Liver (tissue), 9 donors: ENCODE measurements around the gene DMRTC2. TPM values are rescaled to one million over a fixed set of nuclear protein-coding genes. Genes with fewer than 3 reads are reported as not detected.

ENCODE experiments used
- DNase-seq: peaks from one replicate; pipeline ENCODE4 v3.0.0-alpha.2; 2017; ENCODE audit warnings: low spot score
- H3K27ac ChIP-seq, 2 donors: one replicate each; pipeline ENCODE4 v1.7.0; 2013; ENCODE audit warnings: inconsistent platforms in 2 of 2, low read length in 2 of 2, control low read depth in 1 of 2, low read depth in 1 of 2, mild to moderate bottlenecking in 1 of 2
- H3K27me3 ChIP-seq, 4 donors: one replicate each; pipeline versions ENCODE4 v1.6.1 to v1.7.0; 2013; ENCODE audit warnings: low read length in 3 of 4, inconsistent platforms in 1 of 4, mild to moderate bottlenecking in 1 of 4, moderate library complexity in 1 of 4; ENCODE audit not compliant: control insufficient read depth in 4 of 4, insufficient read depth in 4 of 4
- H3K36me3 ChIP-seq, 4 donors: one replicate each; pipeline versions ENCODE4 v1.6.1 to v1.7.0; 2013; ENCODE audit warnings: low read length in 3 of 4, mild to moderate bottlenecking in 3 of 4, low read depth in 1 of 4, moderate library complexity in 1 of 4; ENCODE audit not compliant: control insufficient read depth in 4 of 4, insufficient read depth in 3 of 4
- H3K4me1 ChIP-seq, 4 donors: one replicate each; pipeline versions ENCODE4 v1.6.1 to v1.7.0; 2013; ENCODE audit warnings: low read length in 3 of 4, mild to moderate bottlenecking in 3 of 4, moderate library complexity in 1 of 4; ENCODE audit not compliant: control insufficient read depth in 4 of 4, insufficient read depth in 4 of 4
- H3K4me3 ChIP-seq, 3 donors: one replicate each; pipeline versions ENCODE4 v1.6.1 to v1.7.0; 2013; ENCODE audit warnings: low read length in 3 of 3, control low read depth in 1 of 3, low read depth in 1 of 3, mild to moderate bottlenecking in 1 of 3
- H3K9ac ChIP-seq, 2 donors: one replicate each; pipeline ENCODE4 v1.7.0; 2013; ENCODE audit warnings: low read length in 2 of 2, mild to moderate bottlenecking in 2 of 2, moderate library complexity in 2 of 2, control low read depth in 1 of 2, low read depth in 1 of 2
- H3K9me3 ChIP-seq, 4 donors: one replicate each; pipeline versions ENCODE4 v1.6.1 to v1.7.0; 2013; ENCODE audit warnings: low read length in 3 of 4; ENCODE audit not compliant: control insufficient read depth in 4 of 4
- ATF3 ChIP-seq: IDR thresholded peaks from 2 replicates; pipeline ENCODE4 v1.6.1; 2016; ENCODE audit warnings: antibody characterized with exemption
- EGR1 ChIP-seq, 2 donors: IDR thresholded peaks; 2 replicates each; pipeline ENCODE4 v1.6.1; 2016 to 2018; ENCODE audit warnings: antibody characterized with exemption in 2 of 2, low read depth in 2 of 2
- FOXA1 ChIP-seq: IDR thresholded peaks from 2 replicates; pipeline ENCODE4 v1.6.1; 2016; ENCODE audit warnings: antibody characterized with exemption
- FOXA2 ChIP-seq: IDR thresholded peaks from 2 replicates; pipeline ENCODE4 v1.6.1; 2016; ENCODE audit warnings: antibody characterized with exemption
- HNF4A ChIP-seq, 2 donors: conservative IDR thresholded peaks; 2 replicates each; pipeline ENCODE4 v1.6.1; 2016; ENCODE audit warnings: antibody characterized with exemption in 2 of 2, mild to moderate bottlenecking in 2 of 2
- HNF4G ChIP-seq: IDR thresholded peaks from 2 replicates; pipeline ENCODE4 v1.6.1; 2016; ENCODE audit warnings: antibody characterized with exemption
- JUND ChIP-seq, 2 donors: IDR thresholded peaks; 2 replicates each; pipeline ENCODE4 v1.6.1; 2016; ENCODE audit warnings: antibody characterized with exemption in 2 of 2
- NR2F2 ChIP-seq: IDR thresholded peaks from 2 replicates; pipeline ENCODE4 v1.6.1; 2016; ENCODE audit warnings: antibody characterized with exemption
- RAD21 ChIP-seq, 2 donors: IDR thresholded peaks; 2 replicates each; pipeline ENCODE4 v1.6.1; 2016; ENCODE audit warnings: antibody characterized with exemption in 2 of 2, mild to moderate bottlenecking in 2 of 2
- RXRA ChIP-seq, 2 donors: IDR thresholded peaks; 2 replicates each; pipeline ENCODE4 v1.6.1; 2017 to 2018; ENCODE audit warnings: antibody characterized with exemption in 2 of 2, mild to moderate bottlenecking in 1 of 2
- SP1 ChIP-seq: IDR thresholded peaks from 2 replicates; pipeline ENCODE4 v1.6.1; 2018; ENCODE audit warnings: antibody characterized with exemption, mild to moderate bottlenecking
- TAF1 ChIP-seq: conservative IDR thresholded peaks from 2 replicates; pipeline ENCODE4 v1.6.1; 2016; ENCODE audit warnings: antibody characterized with exemption, mild to moderate bottlenecking
- YY1 ChIP-seq: IDR thresholded peaks from 2 replicates; pipeline ENCODE4 v1.6.1; 2016; ENCODE audit warnings: antibody characterized with exemption, mild to moderate bottlenecking
- WGBS: extraction: QIAGEN DNeasy Blood & Tissue Kit; methylation state at CpG from one replicate; pipeline ENCODE4 v1.1.7; 2013; 5-methylcytosine and 5-hydroxymethylcytosine counted together
- polyA plus RNA-seq, 2 donors: library from polyadenylated mRNA; stranded (reverse) in 1 of 2; unstranded in 1 of 2; fragments of 200-250 nt in 1 of 2; fragments of >200 nt in 1 of 2; fragmentation: Nextera tagmentation in 1 of 2; extraction: Ambion mirVana in 1 of 2; gene quantifications; one replicate each; pipeline versions ENCODE4 v1.2.1 to v1.2.3, GENCODE V29; 2013 to 2015
- total RNA-seq, 2 donors: library from RNA; depleted of rRNA; stranded (reverse); fragments of >200 nt; gene quantifications; one replicate each; pipeline ENCODE4 v1.2.3, GENCODE V29; 2014
- TF ChIP-seq, protein P1 (sequence below): IDR thresholded peaks from 2 replicates; pipeline ENCODE4 v1.6.1; 2016; ENCODE audit warnings: antibody characterized with exemption
- TF ChIP-seq, protein P2 (sequence below): IDR thresholded peaks from 2 replicates; pipeline ENCODE4 v1.6.1; 2016; ENCODE audit warnings: antibody characterized with exemption
- TF ChIP-seq, protein P3 (sequence below): fragments of 150-350 bp; IDR thresholded peaks from 2 replicates; pipeline ENCODE4 v1.5.1; 2017; ENCODE audit warnings: improper control_type of control experiment, low read depth, low read length; ENCODE audit not compliant: missing input control
- TF ChIP-seq, protein P4 (sequence below): IDR thresholded peaks from 2 replicates; pipeline ENCODE4 v1.6.1; 2016; ENCODE audit warnings: antibody characterized with exemption, mild to moderate bottlenecking
- donor health status: healthy.
- donor health status: healthy.
- donor health status: healthy.
- donor health status: healthy.
- donor health status: healthy.

The DMRTC2 gene
- total and polyA plus RNA-seq, 4 donors, result not detected

GRCh38 chr19:41853768-41854167, 8.9 kb downstream of the DMRTC2 start:
- Histone ChIP-seq H3K27ac (no peak overlapping the region), H3K4me3 (no peak overlapping the region), H3K9ac (no peak overlapping the region), H3K9me3 (no peaks in the 10 kb centered on the region), H3K27me3 (peaks cover 0 to 2% (median 0%) of the 10 kb centered on the region in 4 donors), H3K36me3 (no peaks in the 10 kb centered on the region), H3K4me1 (peaks cover 0 to 1% (median under 1%) of the 10 kb centered on the region in 4 donors)
- 55% methylated on average over 2 of the region's 2 CpGs for WGBS
- no peak for DNase-seq
- TF ChIP-seq FOXA2 (no peak), SP1 (no peak), NR2F2 (no peak), HNF4A (conservative IDR thresholded peaks at IDR 0.05) (no peak), YY1 (no peak), EGR1 (IDR thresholded peaks at IDR 0.05; ENCODE audit: low read depth in 2 of 2) (no peak), JUND (IDR thresholded peaks at IDR 0.05) (no peak), TAF1 (no peak), RAD21 (IDR thresholded peaks at IDR 0.05) (no peak), ATF3 (no peak), RXRA (IDR thresholded peaks at IDR 0.05) (no peak)
- TF ChIP-seq, protein P1, sequence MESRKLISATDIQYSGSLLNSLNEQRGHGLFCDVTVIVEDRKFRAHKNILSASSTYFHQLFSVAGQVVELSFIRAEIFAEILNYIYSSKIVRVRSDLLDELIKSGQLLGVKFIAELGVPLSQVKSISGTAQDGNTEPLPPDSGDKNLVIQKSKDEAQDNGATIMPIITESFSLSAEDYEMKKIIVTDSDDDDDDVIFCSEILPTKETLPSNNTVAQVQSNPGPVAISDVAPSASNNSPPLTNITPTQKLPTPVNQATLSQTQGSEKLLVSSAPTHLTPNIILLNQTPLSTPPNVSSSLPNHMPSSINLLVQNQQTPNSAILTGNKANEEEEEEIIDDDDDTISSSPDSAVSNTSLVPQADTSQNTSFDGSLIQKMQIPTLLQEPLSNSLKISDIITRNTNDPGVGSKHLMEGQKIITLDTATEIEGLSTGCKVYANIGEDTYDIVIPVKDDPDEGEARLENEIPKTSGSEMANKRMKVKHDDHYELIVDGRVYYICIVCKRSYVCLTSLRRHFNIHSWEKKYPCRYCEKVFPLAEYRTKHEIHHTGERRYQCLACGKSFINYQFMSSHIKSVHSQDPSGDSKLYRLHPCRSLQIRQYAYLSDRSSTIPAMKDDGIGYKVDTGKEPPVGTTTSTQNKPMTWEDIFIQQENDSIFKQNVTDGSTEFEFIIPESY, result no peak
- TF ChIP-seq, protein P2, sequence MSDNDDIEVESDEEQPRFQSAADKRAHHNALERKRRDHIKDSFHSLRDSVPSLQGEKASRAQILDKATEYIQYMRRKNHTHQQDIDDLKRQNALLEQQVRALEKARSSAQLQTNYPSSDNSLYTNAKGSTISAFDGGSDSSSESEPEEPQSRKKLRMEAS, result no peak
- TF ChIP-seq, protein P3, sequence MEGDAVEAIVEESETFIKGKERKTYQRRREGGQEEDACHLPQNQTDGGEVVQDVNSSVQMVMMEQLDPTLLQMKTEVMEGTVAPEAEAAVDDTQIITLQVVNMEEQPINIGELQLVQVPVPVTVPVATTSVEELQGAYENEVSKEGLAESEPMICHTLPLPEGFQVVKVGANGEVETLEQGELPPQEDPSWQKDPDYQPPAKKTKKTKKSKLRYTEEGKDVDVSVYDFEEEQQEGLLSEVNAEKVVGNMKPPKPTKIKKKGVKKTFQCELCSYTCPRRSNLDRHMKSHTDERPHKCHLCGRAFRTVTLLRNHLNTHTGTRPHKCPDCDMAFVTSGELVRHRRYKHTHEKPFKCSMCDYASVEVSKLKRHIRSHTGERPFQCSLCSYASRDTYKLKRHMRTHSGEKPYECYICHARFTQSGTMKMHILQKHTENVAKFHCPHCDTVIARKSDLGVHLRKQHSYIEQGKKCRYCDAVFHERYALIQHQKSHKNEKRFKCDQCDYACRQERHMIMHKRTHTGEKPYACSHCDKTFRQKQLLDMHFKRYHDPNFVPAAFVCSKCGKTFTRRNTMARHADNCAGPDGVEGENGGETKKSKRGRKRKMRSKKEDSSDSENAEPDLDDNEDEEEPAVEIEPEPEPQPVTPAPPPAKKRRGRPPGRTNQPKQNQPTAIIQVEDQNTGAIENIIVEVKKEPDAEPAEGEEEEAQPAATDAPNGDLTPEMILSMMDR, result no peak
- TF ChIP-seq, protein P4, sequence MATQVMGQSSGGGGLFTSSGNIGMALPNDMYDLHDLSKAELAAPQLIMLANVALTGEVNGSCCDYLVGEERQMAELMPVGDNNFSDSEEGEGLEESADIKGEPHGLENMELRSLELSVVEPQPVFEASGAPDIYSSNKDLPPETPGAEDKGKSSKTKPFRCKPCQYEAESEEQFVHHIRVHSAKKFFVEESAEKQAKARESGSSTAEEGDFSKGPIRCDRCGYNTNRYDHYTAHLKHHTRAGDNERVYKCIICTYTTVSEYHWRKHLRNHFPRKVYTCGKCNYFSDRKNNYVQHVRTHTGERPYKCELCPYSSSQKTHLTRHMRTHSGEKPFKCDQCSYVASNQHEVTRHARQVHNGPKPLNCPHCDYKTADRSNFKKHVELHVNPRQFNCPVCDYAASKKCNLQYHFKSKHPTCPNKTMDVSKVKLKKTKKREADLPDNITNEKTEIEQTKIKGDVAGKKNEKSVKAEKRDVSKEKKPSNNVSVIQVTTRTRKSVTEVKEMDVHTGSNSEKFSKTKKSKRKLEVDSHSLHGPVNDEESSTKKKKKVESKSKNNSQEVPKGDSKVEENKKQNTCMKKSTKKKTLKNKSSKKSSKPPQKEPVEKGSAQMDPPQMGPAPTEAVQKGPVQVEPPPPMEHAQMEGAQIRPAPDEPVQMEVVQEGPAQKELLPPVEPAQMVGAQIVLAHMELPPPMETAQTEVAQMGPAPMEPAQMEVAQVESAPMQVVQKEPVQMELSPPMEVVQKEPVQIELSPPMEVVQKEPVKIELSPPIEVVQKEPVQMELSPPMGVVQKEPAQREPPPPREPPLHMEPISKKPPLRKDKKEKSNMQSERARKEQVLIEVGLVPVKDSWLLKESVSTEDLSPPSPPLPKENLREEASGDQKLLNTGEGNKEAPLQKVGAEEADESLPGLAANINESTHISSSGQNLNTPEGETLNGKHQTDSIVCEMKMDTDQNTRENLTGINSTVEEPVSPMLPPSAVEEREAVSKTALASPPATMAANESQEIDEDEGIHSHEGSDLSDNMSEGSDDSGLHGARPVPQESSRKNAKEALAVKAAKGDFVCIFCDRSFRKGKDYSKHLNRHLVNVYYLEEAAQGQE, result no peak

GRCh38 chr19:41859213-41859617, 14.4 kb downstream of the DMRTC2 start:
- TF ChIP-seq YY1 (no peak), HNF4A (conservative IDR thresholded peaks at IDR 0.05) (no peak), FOXA2 (peak; percentile 4), FOXA1 (peak; percentile 50), EGR1 (IDR thresholded peaks at IDR 0.05; ENCODE audit: low read depth in 2 of 2) (no peak), HNF4G (no peak), RAD21 (IDR thresholded peaks at IDR 0.05) (peak in 1 of 2 donors; percentile 65)
- TF ChIP-seq, protein P3, result no peak
- H3K4me1 ChIP-seq, result peaks cover 4 to 29% (median 24%) of the 10 kb centered on the region in 4 donors
- peak overlapping the region; percentile 52 to 68 for H3K9ac ChIP-seq
- 3% methylated on average over 8 of the region's 8 CpGs for WGBS
- H3K27ac ChIP-seq, result peak overlapping the region; percentile 99 to 100
- DNase-seq, result no peak
- peak overlapping the region in 2 of 3 donors; percentile 21 to 24 for H3K4me3 ChIP-seq
- H3K36me3 ChIP-seq, result peaks cover 7 to 28% (median 22%) of the 10 kb centered on the region in 4 donors
- H3K27me3 ChIP-seq, result no peaks in the 10 kb centered on the region
- H3K9me3 ChIP-seq, result no peaks in the 10 kb centered on the region
